ENCODE measurements around the gene RNU4-1. TPM values are rescaled to one million over a fixed set of nuclear protein-coding genes. Genes with fewer than 3 reads are reported as not detected.
A peak's percentile ranks its signal among the peaks of the same experiment; 100 is the strongest.

RNU4-1 gene
- total and polyA plus RNA-seq, 4 donors: under 0.01 to 872 TPM; not detected in 2

DNA sequence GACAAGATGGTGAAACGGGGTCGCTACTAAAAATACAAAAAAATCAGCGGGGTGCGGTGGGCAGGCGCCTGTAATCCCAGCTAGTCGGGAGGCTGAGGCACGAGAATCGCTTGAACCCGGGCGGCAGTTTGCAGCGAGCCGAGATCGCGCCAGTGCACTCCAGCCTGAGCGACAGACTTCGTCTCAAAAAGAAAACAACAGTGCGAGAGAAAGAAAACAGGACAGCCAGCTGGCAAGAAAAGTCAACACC lies 701 bp downstream of the RNU4-1 start:
- peak in 1 of 6 donors; percentile 17 for DNase-seq (ENCODE audit: low read depth in 4 of 6, low spot score in 6 of 6)
- WGBS (ENCODE audit: insufficient coverage): 0% methylated on average over 17 of the region's 17 CpGs
- no peaks in the 10 kb centered on the region for H3K9me3 ChIP-seq (ENCODE audit: control insufficient read depth, insufficient read depth, low read length)
- peak overlapping the region; percentile 100 for H3K27ac ChIP-seq (ENCODE audit: low read depth, low read length)
- H3K4me1 ChIP-seq (ENCODE audit: control insufficient read depth, insufficient read depth, low read length): peaks cover 20% of the 10 kb centered on the region
- no peaks in the 10 kb centered on the region for H3K36me3 ChIP-seq (ENCODE audit: control insufficient read depth, insufficient read depth, low read length)
- no peaks in the 10 kb centered on the region for H3K27me3 ChIP-seq (ENCODE audit: control insufficient read depth, insufficient read depth, low read length)
- peak overlapping the region; percentile 63 for H3K4me3 ChIP-seq (ENCODE audit: low read depth, low read length)

DNA sequence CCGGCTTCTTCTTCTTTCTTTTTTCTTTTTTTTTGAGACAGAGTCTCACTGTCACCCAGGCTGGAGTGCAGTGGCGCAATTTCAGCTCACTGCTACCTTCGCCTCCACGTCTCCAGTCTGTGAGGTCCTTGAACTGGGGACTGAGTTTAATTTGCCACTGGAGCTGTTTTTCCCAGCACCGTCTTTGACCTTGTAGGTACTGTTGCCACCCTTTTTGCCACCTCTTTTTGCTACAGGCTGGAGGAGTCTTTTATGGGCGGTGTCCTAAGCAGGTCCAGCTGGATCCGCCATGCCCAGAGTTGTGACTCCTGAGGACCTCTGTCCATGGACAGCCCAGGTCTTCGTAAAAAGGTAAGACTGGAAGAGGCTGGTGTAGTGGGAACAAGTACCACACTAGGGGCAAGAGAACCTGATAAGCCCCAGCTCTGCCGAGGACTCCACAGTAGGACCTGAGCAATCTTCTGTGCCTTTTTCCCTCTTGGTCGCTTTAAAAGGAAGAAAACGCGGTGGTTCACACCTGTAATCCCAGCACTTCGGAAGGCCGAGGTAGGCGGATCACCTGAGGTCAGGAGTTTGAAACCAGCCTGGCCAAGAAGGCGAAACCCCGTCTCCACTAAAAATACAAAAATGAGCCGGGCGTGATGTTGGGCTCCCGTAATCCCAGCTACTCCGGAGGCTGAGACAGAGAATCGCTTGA lies 2.3 kb downstream of the RNU4-1 start:
- 32% methylated on average over 18 of the region's 22 CpGs for WGBS (ENCODE audit: insufficient coverage)
- H3K27ac ChIP-seq (ENCODE audit: low read depth, low read length): peak overlapping the region; percentile 100

DNA sequence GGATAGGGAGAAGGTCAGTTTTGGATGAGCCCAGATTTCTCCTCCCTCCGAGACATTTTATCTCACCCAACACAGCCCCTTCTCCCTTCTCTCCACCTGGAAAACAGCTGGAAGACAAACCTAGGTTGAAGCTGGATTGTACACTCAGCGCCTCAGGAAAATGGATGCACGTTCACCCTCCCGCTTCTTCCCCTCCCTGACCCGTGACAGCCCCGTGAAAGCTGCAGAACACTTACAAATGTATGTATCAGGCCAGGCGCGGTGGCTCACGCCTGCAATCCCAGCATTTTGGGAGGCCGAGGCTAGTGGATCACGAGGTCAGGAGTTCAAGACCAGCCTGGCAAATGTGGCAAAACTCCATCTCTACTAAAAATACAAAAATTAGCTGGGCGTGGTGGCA lies 5.5 kb downstream of the RNU4-1 start:
- WGBS (ENCODE audit: insufficient coverage): 85% methylated on average over 8 of the region's 12 CpGs
- H3K4me3 ChIP-seq (ENCODE audit: low read depth, low read length): no peak overlapping the region

More for the DNA sequence above, 2.3 kb downstream of the RNU4-1 start:
- peaks cover 20% of the 10 kb centered on the region for H3K4me1 ChIP-seq (ENCODE audit: control insufficient read depth, insufficient read depth, low read length)
- H3K36me3 ChIP-seq (ENCODE audit: control insufficient read depth, insufficient read depth, low read length): no peaks in the 10 kb centered on the region
- DNase-seq (ENCODE audit: low read depth in 4 of 6, low spot score in 6 of 6): no peak
- no peaks in the 10 kb centered on the region for H3K9me3 ChIP-seq (ENCODE audit: control insufficient read depth, insufficient read depth, low read length)
- H3K4me3 ChIP-seq (ENCODE audit: low read depth, low read length): peak overlapping the region; percentile 63
- H3K27me3 ChIP-seq (ENCODE audit: control insufficient read depth, insufficient read depth, low read length): no peaks in the 10 kb centered on the region

DNA sequence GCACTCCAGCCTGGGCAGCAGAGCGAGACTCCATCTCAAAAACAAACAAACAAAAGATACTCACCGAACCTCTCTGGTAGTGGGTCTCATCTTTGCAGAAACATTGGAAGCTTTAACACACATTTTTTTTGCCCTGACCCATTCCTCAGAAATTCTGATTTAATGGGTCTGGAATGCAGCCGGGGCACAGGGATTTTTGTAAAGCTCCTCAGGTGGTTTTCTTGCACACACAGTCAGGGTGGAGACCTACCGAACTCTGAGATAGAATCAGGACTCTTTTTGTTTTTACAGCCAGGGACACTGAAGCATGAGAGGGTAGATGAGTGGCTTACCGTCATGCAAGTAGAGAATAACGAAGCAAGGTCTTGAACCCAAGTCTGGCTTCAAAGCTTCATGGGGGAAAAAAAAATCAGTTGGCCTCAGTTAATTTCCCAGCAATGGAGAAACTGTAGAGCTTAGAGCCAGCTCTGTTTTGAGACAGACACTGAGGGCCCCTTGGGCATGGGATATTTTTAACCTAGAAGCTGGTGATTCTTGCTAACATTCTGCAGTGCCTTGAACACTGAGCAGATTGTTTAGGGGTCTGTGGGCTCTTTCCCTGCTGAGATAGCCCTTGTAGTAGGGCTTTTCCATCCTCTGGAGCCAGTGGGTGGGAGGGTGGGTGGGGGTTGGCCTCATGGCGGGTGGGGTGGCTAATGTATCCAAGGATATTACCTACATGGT lies 6.1 kb downstream of the RNU4-1 start:
- Histone ChIP-seq H3K4me1 (ENCODE audit: control insufficient read depth, insufficient read depth, low read length) (peaks cover 13% of the 10 kb centered on the region), H3K27me3 (ENCODE audit: control insufficient read depth, insufficient read depth, low read length) (no peaks in the 10 kb centered on the region), H3K9me3 (ENCODE audit: control insufficient read depth, insufficient read depth, low read length) (no peaks in the 10 kb centered on the region), H3K27ac (ENCODE audit: low read depth, low read length) (no peak overlapping the region), H3K4me3 (ENCODE audit: low read depth, low read length) (no peak overlapping the region), H3K36me3 (ENCODE audit: control insufficient read depth, insufficient read depth, low read length) (no peaks in the 10 kb centered on the region)
- no peak for DNase-seq (ENCODE audit: low read depth in 4 of 6, low spot score in 6 of 6)
- 61% methylated on average over 4 of the region's 7 CpGs for WGBS (ENCODE audit: insufficient coverage)

More for the DNA sequence above, 5.5 kb downstream of the RNU4-1 start:
- no peak for DNase-seq (ENCODE audit: low read depth in 4 of 6, low spot score in 6 of 6)
- Histone ChIP-seq H3K9me3 (ENCODE audit: control insufficient read depth, insufficient read depth, low read length) (no peaks in the 10 kb centered on the region), H3K4me1 (ENCODE audit: control insufficient read depth, insufficient read depth, low read length) (peaks cover 18% of the 10 kb centered on the region), H3K27ac (ENCODE audit: low read depth, low read length) (no peak overlapping the region), H3K27me3 (ENCODE audit: control insufficient read depth, insufficient read depth, low read length) (no peaks in the 10 kb centered on the region), H3K36me3 (ENCODE audit: control insufficient read depth, insufficient read depth, low read length) (no peaks in the 10 kb centered on the region)

DNA sequence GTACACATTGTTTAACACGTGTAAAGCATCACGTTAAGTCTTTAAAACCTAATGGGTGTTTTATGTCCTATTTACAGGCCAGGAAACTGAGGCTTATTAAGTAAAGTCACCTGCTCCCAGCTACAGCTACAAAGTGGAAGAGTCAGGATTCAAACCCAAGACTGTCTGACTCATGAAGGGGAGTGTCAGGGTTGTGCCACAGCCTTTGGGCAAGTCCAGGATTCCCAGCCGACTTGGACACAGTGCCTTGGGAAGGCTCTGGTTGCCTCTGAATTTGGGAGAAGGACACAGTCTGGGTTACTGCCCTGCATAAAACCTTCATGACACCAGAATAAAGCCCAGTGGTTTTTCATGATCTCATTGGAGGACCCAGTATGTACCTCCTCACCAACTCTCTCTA lies 8.7 kb downstream of the RNU4-1 start:
- no peak overlapping the region for H3K27ac ChIP-seq (ENCODE audit: low read depth, low read length)
- no peaks in the 10 kb centered on the region for H3K27me3 ChIP-seq (ENCODE audit: control insufficient read depth, insufficient read depth, low read length)
- H3K9me3 ChIP-seq (ENCODE audit: control insufficient read depth, insufficient read depth, low read length): no peaks in the 10 kb centered on the region
- H3K4me3 ChIP-seq (ENCODE audit: low read depth, low read length): no peak overlapping the region
- no peaks in the 10 kb centered on the region for H3K36me3 ChIP-seq (ENCODE audit: control insufficient read depth, insufficient read depth, low read length)
- DNase-seq (ENCODE audit: low read depth in 4 of 6, low spot score in 6 of 6): no peak
- no peaks in the 10 kb centered on the region for H3K4me1 ChIP-seq (ENCODE audit: control insufficient read depth, insufficient read depth, low read length)
- 100% methylated on average over 1 of the region's 3 CpGs for WGBS (ENCODE audit: insufficient coverage)

DNA sequence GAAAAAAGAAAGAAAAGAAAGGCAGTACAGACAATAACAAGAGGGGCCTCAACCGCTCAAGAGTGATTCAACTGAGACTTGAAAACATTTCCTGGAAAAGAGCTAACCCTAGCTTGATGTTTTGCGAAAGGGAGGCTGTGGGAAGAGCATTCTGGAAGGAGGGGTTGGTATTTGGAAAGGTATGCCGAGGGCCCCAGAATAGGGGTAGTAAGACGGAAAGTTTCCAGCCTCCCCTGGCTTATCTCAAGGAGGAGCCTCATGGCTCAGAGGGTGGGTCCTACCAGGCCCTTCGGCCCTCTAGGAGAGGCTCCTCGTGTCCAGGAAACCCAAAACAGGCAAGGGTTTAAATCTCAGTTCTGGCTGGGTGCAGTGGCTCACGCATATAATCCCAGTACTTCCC lies 9.7 kb downstream of the RNU4-1 start:
- no peak for DNase-seq (ENCODE audit: low read depth in 4 of 6, low spot score in 6 of 6)
- 80% methylated on average over 7 of the region's 7 CpGs for WGBS (ENCODE audit: insufficient coverage)
- Histone ChIP-seq H3K27me3 (ENCODE audit: control insufficient read depth, insufficient read depth, low read length) (no peaks in the 10 kb centered on the region), H3K27ac (ENCODE audit: low read depth, low read length) (no peak overlapping the region), H3K9me3 (ENCODE audit: control insufficient read depth, insufficient read depth, low read length) (no peaks in the 10 kb centered on the region), H3K4me3 (ENCODE audit: low read depth, low read length) (no peak overlapping the region), H3K36me3 (ENCODE audit: control insufficient read depth, insufficient read depth, low read length) (no peaks in the 10 kb centered on the region), H3K4me1 (ENCODE audit: control insufficient read depth, insufficient read depth, low read length) (no peaks in the 10 kb centered on the region)

DNA sequence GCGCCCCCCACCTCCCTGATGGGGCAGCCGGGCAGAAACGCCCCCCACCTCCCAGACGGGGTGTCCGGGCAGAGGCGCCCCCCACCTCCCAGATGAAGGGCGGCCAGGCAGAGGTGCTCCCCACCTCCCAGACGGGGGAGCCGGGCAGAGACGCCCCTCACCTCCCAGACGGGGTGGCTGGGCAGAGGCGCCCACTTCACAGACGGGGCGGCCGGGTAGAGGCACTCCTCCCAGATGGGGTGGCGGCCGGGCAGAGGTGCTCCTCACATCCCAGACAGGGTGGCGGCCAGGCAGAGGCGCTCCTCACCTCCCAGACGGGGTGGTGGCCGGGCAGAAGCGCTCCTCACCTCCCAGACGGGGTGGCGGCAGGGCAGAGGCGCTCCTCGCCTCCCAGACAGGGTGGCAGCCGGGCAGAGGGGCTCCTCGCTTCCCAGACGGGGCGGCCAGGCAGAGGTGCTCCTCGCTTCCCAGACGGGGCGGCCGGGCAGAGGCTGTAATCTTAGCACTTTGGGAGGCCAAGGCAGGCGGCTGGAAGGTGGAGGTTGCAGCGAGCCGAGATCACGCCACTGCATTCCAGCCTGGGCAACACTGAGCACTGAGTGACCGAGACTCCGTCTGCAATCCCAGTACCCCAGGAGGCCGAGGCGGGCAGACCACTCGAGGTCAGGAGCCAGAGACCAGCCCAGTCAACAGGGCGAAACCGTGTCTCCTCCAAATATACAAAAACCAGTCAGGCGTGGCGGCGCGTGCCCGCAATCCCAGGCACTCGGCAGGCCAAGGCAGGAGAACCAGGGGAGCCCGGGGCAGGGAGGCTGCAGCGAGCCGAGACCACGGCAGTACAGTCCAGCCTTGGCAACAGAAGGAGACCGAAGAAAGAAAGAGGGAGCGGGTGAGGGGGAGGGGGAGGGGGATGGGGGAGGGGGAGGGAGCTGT lies 14.6 kb downstream of the RNU4-1 start:
- Histone ChIP-seq H3K4me1 (ENCODE audit: control insufficient read depth, insufficient read depth, low read length) (no peaks in the 10 kb centered on the region), H3K4me3 (ENCODE audit: low read depth, low read length) (no peak overlapping the region), H3K27me3 (ENCODE audit: control insufficient read depth, insufficient read depth, low read length) (no peaks in the 10 kb centered on the region), H3K27ac (ENCODE audit: low read depth, low read length) (no peak overlapping the region), H3K36me3 (ENCODE audit: control insufficient read depth, insufficient read depth, low read length) (no peaks in the 10 kb centered on the region), H3K9me3 (ENCODE audit: control insufficient read depth, insufficient read depth, low read length) (no peaks in the 10 kb centered on the region)
- DNase-seq (ENCODE audit: low read depth in 4 of 6, low spot score in 6 of 6): no peak
- WGBS (ENCODE audit: insufficient coverage): 94% methylated on average over 38 of the region's 57 CpGs

DNA sequence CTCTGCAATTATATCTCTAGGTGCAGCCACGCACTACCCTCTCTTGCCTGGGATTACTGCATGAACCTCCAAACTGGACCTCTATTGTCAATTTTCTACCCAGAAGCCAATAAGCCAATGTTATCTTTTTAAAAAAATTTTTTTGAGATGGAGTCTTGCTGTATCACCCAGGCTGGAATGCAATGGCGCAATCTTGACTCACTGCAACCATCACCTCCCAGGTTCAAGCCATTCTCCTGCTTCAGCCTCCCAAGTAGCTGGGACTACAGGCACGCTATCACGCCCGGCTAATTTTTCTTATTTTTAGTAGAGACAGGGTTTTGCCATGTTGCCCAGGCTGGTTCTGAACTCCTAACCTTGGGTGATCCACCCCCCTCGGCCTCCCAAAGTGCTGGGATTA lies 16.3 kb downstream of the RNU4-1 start:
- WGBS (ENCODE audit: insufficient coverage): 94% methylated on average over 5 of the region's 6 CpGs
- Histone ChIP-seq H3K36me3 (ENCODE audit: control insufficient read depth, insufficient read depth, low read length) (no peaks in the 10 kb centered on the region), H3K27me3 (ENCODE audit: control insufficient read depth, insufficient read depth, low read length) (no peaks in the 10 kb centered on the region), H3K9me3 (ENCODE audit: control insufficient read depth, insufficient read depth, low read length) (no peaks in the 10 kb centered on the region), H3K4me1 (ENCODE audit: control insufficient read depth, insufficient read depth, low read length) (no peaks in the 10 kb centered on the region), H3K27ac (ENCODE audit: low read depth, low read length) (no peak overlapping the region), H3K4me3 (ENCODE audit: low read depth, low read length) (no peak overlapping the region)
- DNase-seq (ENCODE audit: low read depth in 4 of 6, low spot score in 6 of 6): no peak

DNA sequence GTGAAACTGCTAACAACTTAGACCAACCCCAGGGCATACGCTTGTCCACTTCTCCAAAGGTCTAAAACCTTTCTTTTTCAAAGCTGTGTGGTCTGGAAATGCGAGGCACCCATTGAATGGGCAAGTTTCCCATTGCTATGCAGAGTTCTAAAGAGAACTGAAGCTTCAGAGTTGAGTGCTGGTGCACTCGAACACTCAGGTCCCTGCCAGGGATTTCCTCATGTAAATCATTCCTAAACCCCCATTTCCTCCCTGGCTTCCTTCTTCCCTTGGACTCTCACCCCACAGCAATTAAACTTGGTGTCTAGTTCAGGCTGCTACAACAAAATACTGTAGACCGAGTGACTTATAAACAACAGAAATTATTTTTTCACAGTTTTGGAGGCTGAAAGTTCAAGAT lies 25.3 kb downstream of the RNU4-1 start:
- Histone ChIP-seq H3K4me1 (ENCODE audit: control insufficient read depth, insufficient read depth, low read length) (peaks cover 28% of the 10 kb centered on the region), H3K9me3 (ENCODE audit: control insufficient read depth, insufficient read depth, low read length) (no peaks in the 10 kb centered on the region)
- WGBS (ENCODE audit: insufficient coverage): 69% methylated on average over 2 of the region's 4 CpGs

More for the DNA sequence above, 25.3 kb downstream of the RNU4-1 start:
- Histone ChIP-seq H3K27me3 (ENCODE audit: control insufficient read depth, insufficient read depth, low read length) (no peaks in the 10 kb centered on the region), H3K36me3 (ENCODE audit: control insufficient read depth, insufficient read depth, low read length) (no peaks in the 10 kb centered on the region), H3K4me3 (ENCODE audit: low read depth, low read length) (no peak overlapping the region), H3K27ac (ENCODE audit: low read depth, low read length) (no peak overlapping the region)
- DNase-seq (ENCODE audit: low read depth in 4 of 6, low spot score in 6 of 6): no peak
